CD4-positive, alpha-beta T cell (primary cell): Measurements from ENCODE around the gene DCTD. TPM values are rescaled to one million over a fixed set of nuclear protein-coding genes. Genes with fewer than 3 reads are reported as not detected.

Experiments
- ATAC-seq: fragments of 200-7000 bp; cut with Tn5 transposase; one replicate; pipeline ENCODE4 v1.10.0; 2022; ENCODE audit warnings: mild to moderate bottlenecking; ENCODE audit not compliant: poor library complexity
- CTCF ChIA-PET: fragments of 350-600 bp; sonication (Branson Sonifier 250); formaldehyde crosslinking; loops from one replicate; lab custom pipeline; 2021; ENCODE audit warnings: antibody characterized with exemption, inconsistent platforms; lab: Charles Lee
- POLR2A ChIA-PET: fragments of 350-600 bp; sonication (Branson Sonifier 250); formaldehyde crosslinking; loops from one replicate; lab custom pipeline; 2021; ENCODE audit warnings: antibody characterized with exemption, inconsistent platforms; lab: Charles Lee
- DNase-seq, 14 experiments: peaks; one replicate each; pipeline ENCODE4 v3.0.0-alpha.2; 2013 to 2020; ENCODE audit warnings: mixed read lengths in 2 of 14
- H3K27ac ChIP-seq, 2 donors: one replicate each; pipeline versions ENCODE4 v1.5.1 to v1.7.0; 2013; ENCODE audit warnings: low read length in 2 of 2, low read depth in 1 of 2, mild to moderate bottlenecking in 1 of 2
- H3K27me3 ChIP-seq, 2 experiments: 1 replicate in 1 of 2; 2 replicates in 1 of 2; pipeline versions ENCODE4 v1.6.1 to v1.7.0; 2013; ENCODE audit warnings: low read length in 2 of 2, control low read depth in 1 of 2, mild to moderate bottlenecking in 1 of 2, moderate library complexity in 1 of 2; ENCODE audit not compliant: insufficient read depth in 2 of 2, control insufficient read depth in 1 of 2
- H3K36me3 ChIP-seq: one replicate; pipeline ENCODE4 v1.6.1; 2013; ENCODE audit warnings: low read length, control low read depth; ENCODE audit not compliant: insufficient read depth
- H3K4me1 ChIP-seq: one replicate; pipeline ENCODE4 v1.6.1; 2013; ENCODE audit warnings: low read length, control low read depth; ENCODE audit not compliant: insufficient read depth
- H3K4me3 ChIP-seq: one replicate; pipeline ENCODE4 v1.5.1; 2013; ENCODE audit warnings: mild to moderate bottlenecking, low read length, moderate library complexity
- H3K9me3 ChIP-seq, 2 experiments: 1 replicate in 1 of 2; 2 replicates in 1 of 2; pipeline versions ENCODE4 v1.6.1 to v1.7.0; 2013; ENCODE audit warnings: low read length in 2 of 2, mild to moderate bottlenecking in 2 of 2, control low read depth in 1 of 2, moderate library complexity in 1 of 2; ENCODE audit not compliant: control insufficient read depth in 1 of 2, insufficient read depth in 1 of 2
- H3K27ac Mint-ChIP-seq: one replicate; pipeline ENCODE4 v1.8.0; 2020; ENCODE audit warnings: mixed read lengths
- H3K27me3 Mint-ChIP-seq: one replicate; pipeline ENCODE4 v1.8.0; 2021; ENCODE audit warnings: mixed read lengths
- H3K36me3 Mint-ChIP-seq: one replicate; pipeline ENCODE4 v1.8.0; 2021; ENCODE audit warnings: low read depth, mixed read lengths
- H3K4me1 Mint-ChIP-seq: one replicate; pipeline ENCODE4 v1.8.0; 2021; ENCODE audit warnings: low read depth, mixed read lengths
- H3K4me3 Mint-ChIP-seq: one replicate; pipeline ENCODE4 v1.8.0; 2020; ENCODE audit warnings: mild to moderate bottlenecking, mixed read lengths
- H3K9me3 Mint-ChIP-seq: one replicate; pipeline ENCODE4 v1.8.0; 2020; ENCODE audit warnings: mixed read lengths
- intact Hi-C, 2 experiments: fragments of 100-400 bp; cut with DNase I in 1 of 2; cut with micrococcal nuclease in 1 of 2; formaldehyde crosslinking; loops; one replicate each; pipeline versions ENCODE4 v1.15.1 to v1.9.0; 2023 to 2025; cut with DNase I, micrococcal nuclease
- total RNA-seq, 174 experiments: library from RNA in 2 of 174; stranded (reverse) in 2 of 174; gene quantifications; one replicate each; pipeline ENCODE4 v1.2.3 and lab custom pipeline; 2021 to 2026
- TF ChIP-seq, protein P1 (sequence below): fragments of 200-600 bp; IDR thresholded peaks from one replicate; pipeline ENCODE4 v1.8.0; 2022; ENCODE audit warnings: antibody characterized with exemption, mild to moderate bottlenecking

The DCTD gene
- total RNA-seq, 2 experiments from 2014 or later: 49.4 to 54.3 TPM

GRCh38 chr4:182871616-182872015 lies 45.6 kb downstream of the DCTD start:
- ATAC-seq: no peak
- Histone ChIP-seq H3K4me1 (no peaks in the 10 kb centered on the region), H3K27ac (no peak overlapping the region), H3K9me3 (no peaks in the 10 kb centered on the region), H3K4me3 (no peak overlapping the region), H3K36me3 (peaks cover 3% of the 10 kb centered on the region), H3K27me3 (no peaks in the 10 kb centered on the region)
- Mint-ChIP-seq H3K4me1 (no peaks in the 10 kb centered on the region), H3K36me3 (peaks cover 38% of the 10 kb centered on the region), H3K4me3 (no peak overlapping the region), H3K27ac (no peak overlapping the region), H3K27me3 (no peaks in the 10 kb centered on the region), H3K9me3 (no peaks in the 10 kb centered on the region)
- POLR2A ChIA-PET: no interaction called here
- CTCF ChIA-PET: interaction anchor here (0.6 kb wide), 1 partner anchor 334 kb away, joined by 3 read pairs; no protein-coding TSS in a partner anchor
- DNase-seq: no peak
- TF ChIP-seq, protein P1, sequence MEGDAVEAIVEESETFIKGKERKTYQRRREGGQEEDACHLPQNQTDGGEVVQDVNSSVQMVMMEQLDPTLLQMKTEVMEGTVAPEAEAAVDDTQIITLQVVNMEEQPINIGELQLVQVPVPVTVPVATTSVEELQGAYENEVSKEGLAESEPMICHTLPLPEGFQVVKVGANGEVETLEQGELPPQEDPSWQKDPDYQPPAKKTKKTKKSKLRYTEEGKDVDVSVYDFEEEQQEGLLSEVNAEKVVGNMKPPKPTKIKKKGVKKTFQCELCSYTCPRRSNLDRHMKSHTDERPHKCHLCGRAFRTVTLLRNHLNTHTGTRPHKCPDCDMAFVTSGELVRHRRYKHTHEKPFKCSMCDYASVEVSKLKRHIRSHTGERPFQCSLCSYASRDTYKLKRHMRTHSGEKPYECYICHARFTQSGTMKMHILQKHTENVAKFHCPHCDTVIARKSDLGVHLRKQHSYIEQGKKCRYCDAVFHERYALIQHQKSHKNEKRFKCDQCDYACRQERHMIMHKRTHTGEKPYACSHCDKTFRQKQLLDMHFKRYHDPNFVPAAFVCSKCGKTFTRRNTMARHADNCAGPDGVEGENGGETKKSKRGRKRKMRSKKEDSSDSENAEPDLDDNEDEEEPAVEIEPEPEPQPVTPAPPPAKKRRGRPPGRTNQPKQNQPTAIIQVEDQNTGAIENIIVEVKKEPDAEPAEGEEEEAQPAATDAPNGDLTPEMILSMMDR: no peak
- intact Hi-C loops: no loop called here

DNA sequence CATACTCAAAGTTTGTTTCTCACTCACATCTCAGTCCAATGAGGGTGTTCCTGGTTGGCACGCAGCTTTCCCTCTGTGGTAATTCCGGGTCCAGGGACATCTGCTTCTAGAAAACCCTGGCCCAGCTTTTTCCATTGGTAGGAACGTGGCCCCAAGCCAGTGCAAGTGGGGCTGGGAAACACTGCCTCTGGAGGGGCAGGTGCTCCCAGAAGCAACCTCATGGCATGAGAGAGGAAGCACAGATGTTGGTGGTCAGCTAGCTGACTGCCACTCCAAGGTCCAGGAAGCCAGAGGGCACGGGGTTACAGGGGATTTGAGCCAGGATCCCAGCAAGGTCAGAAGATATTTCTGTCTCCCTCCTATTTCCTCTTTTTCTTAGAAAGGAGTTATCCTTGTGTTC lies 47.5 kb downstream of the DCTD start:
- H3K4me1 Mint-ChIP-seq: no peaks in the 10 kb centered on the region
- no peaks in the 10 kb centered on the region for H3K27me3 ChIP-seq
- no peak overlapping the region for H3K4me3 ChIP-seq
- ChIA-PET POLR2A (no interaction called here), CTCF (no interaction called here)
- H3K27me3 Mint-ChIP-seq: no peaks in the 10 kb centered on the region
- DNase-seq (no peak), ATAC-seq (no peak)
- H3K4me3 Mint-ChIP-seq: no peak overlapping the region
- H3K36me3 Mint-ChIP-seq: peaks cover 20% of the 10 kb centered on the region
- H3K36me3 ChIP-seq: no peaks in the 10 kb centered on the region
- TF ChIP-seq, protein P1: no peak
- no peak overlapping the region for H3K27ac ChIP-seq
- H3K9me3 ChIP-seq: no peaks in the 10 kb centered on the region
- intact Hi-C loops: no loop called here
- H3K9me3 Mint-ChIP-seq: no peaks in the 10 kb centered on the region
- no peaks in the 10 kb centered on the region for H3K4me1 ChIP-seq
- no peak overlapping the region for H3K27ac Mint-ChIP-seq

GRCh38 chr4:182866746-182867145 lies 50.4 kb downstream of the DCTD start:
- TF ChIP-seq, protein P1: no peak
- no peaks in the 10 kb centered on the region for H3K9me3 Mint-ChIP-seq
- Histone ChIP-seq H3K4me1 (no peaks in the 10 kb centered on the region), H3K27ac (no peak overlapping the region), H3K27me3 (no peaks in the 10 kb centered on the region), H3K4me3 (no peak overlapping the region), H3K9me3 (no peaks in the 10 kb centered on the region), H3K36me3 (no peaks in the 10 kb centered on the region)
- no peak overlapping the region for H3K27ac Mint-ChIP-seq
- H3K36me3 Mint-ChIP-seq: peaks cover 2% of the 10 kb centered on the region
- no peak for DNase-seq
- H3K4me1 Mint-ChIP-seq: no peaks in the 10 kb centered on the region
- intact Hi-C loops: no loop called here
- H3K27me3 Mint-ChIP-seq: no peaks in the 10 kb centered on the region
- CTCF ChIA-PET: no interaction called here
- ATAC-seq: no peak
- POLR2A ChIA-PET: no interaction called here
- H3K4me3 Mint-ChIP-seq: no peak overlapping the region
